Thyroid gland (tissue), 4 donors: ENCODE measurements around the gene ATF6. TPM values are rescaled to one million over a fixed set of nuclear protein-coding genes. Genes with fewer than 3 reads are reported as not detected.

Experiments used
- DNase-seq, 2 donors: peaks; one replicate each; pipeline ENCODE4 v3.0.0-alpha.2; 2019
- H3K27ac ChIP-seq, 3 donors: fragments of 200-600 bp; sonication (generic); 1 replicate in 2 of 3; 2 replicates in 1 of 3; pipeline ENCODE4 v1.5.1; 2016 to 2019; ENCODE audit warnings: mild to moderate bottlenecking in 1 of 3, moderate library complexity in 1 of 3
- H3K27me3 ChIP-seq: fragments of 200-600 bp; sonication (generic); one replicate; pipeline ENCODE4 v1.5.1; 2019
- H3K36me3 ChIP-seq, 2 donors: fragments of 200-600 bp; sonication (generic); one replicate each; pipeline ENCODE4 v1.5.1; 2016 to 2019
- H3K4me1 ChIP-seq, 2 donors: fragments of 200-600 bp; sonication (generic); one replicate each; pipeline ENCODE4 v1.5.1; 2017 to 2019
- H3K4me3 ChIP-seq, 3 donors: fragments of 200-600 bp; sonication (generic); replicated peaks in 1 of 3; 1 replicate in 2 of 3; 2 replicates in 1 of 3; pipeline ENCODE4 v1.5.1; 2016; ENCODE audit warnings: mild to moderate bottlenecking in 1 of 3
- H3K9me3 ChIP-seq: fragments of 200-600 bp; sonication (generic); one replicate; pipeline ENCODE4 v1.5.1; 2017
- POLR2A ChIP-seq, 2 donors: fragments of 450-650 bp; IDR thresholded peaks; one replicate each; pipeline ENCODE4 v1.6.1; 2017; ENCODE audit warnings: antibody characterized with exemption in 2 of 2, mild to moderate bottlenecking in 2 of 2, moderate library complexity in 1 of 2
- WGBS, 2 donors: methylation state at CpG; one replicate each; pipeline ENCODE4 v1.1.5; 2017; 5-methylcytosine and 5-hydroxymethylcytosine counted together
- intact Hi-C: fragments of 100-400 bp; cut with DNase I; formaldehyde crosslinking; loops from one replicate; pipeline ENCODE4 v1.15.1; 2023
- total RNA-seq, 4 donors: library from RNA; depleted of rRNA; stranded (reverse); fragments of >200 nt; gene quantifications; one replicate each; pipeline ENCODE4 v1.2.3, GENCODE V29; 2016
- TF ChIP-seq, protein P1 (sequence below), 6 experiments: fragments of 200-600 bp in 3 of 6; fragments of 450-650 bp in 3 of 6; sonication (generic) in 3 of 6; IDR thresholded peaks; one replicate each; pipeline ENCODE4 v1.5.1; 2016 to 2019; ENCODE audit warnings: antibody characterized with exemption in 6 of 6, mild to moderate bottlenecking in 2 of 6, inconsistent platforms in 1 of 6, moderate library complexity in 1 of 6

The ATF6 gene
- total RNA-seq, 4 donors from 2014 or later, result 35.8 to 45.6 (median 38.7) TPM

DNA sequence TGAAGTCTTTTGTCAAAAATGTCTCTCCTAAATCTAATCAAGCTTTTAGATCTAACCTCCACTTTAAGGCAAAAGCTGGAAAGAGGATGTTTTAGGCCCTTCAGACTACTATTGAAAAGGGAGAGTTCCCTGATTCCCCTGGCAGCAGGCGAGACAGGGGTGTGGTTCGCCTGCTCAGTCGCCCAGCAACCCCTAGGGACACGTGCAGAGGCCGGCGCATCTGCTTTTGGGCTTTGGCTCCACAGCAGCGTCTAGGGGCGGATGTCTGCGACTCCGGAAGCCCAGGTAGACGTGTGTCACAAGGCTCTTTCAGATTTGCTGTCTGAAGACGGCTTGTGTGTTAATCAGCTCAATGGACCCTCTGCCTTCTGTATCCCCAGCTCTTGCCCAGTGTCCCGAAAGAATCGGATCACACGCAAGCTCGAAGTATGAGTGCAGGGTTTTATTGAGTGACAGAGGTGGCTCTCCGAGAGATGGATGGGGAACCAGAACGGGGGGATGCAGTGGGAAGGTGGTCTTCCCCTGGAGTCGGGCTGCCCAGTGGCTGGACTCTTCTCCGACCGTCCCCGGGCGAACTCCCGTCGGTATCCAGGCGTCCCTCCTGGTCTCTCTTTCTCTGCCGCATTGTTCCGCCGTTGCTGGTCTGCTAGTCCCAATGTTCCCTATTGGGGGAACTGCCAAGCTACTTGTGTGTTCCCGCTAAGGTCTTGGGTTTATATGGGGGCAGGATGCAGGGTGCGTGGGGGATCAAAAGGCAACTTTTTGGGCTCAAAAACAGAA, 212.1 kb downstream of the ATF6 start:
- no peak for TF ChIP-seq POLR2A (IDR thresholded peaks at IDR 0.05)
- TF ChIP-seq, protein P1, sequence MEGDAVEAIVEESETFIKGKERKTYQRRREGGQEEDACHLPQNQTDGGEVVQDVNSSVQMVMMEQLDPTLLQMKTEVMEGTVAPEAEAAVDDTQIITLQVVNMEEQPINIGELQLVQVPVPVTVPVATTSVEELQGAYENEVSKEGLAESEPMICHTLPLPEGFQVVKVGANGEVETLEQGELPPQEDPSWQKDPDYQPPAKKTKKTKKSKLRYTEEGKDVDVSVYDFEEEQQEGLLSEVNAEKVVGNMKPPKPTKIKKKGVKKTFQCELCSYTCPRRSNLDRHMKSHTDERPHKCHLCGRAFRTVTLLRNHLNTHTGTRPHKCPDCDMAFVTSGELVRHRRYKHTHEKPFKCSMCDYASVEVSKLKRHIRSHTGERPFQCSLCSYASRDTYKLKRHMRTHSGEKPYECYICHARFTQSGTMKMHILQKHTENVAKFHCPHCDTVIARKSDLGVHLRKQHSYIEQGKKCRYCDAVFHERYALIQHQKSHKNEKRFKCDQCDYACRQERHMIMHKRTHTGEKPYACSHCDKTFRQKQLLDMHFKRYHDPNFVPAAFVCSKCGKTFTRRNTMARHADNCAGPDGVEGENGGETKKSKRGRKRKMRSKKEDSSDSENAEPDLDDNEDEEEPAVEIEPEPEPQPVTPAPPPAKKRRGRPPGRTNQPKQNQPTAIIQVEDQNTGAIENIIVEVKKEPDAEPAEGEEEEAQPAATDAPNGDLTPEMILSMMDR (IDR thresholded peaks at IDR 0.05), result no peak
- Histone ChIP-seq H3K36me3 (no peaks in the 10 kb centered on the region), H3K9me3 (no peaks in the 10 kb centered on the region), H3K27ac (no peak overlapping the region), H3K4me1 (peaks cover 0 to 7% of the 10 kb centered on the region in 2 donors), H3K4me3 (no peak overlapping the region), H3K27me3 (no peaks in the 10 kb centered on the region)
- 93 to 94% methylated on average over 30 to 31 of the region's 31 CpGs for WGBS, 2 donors
- intact Hi-C loops, result no loop called here
- DNase-seq, result no peak

DNA sequence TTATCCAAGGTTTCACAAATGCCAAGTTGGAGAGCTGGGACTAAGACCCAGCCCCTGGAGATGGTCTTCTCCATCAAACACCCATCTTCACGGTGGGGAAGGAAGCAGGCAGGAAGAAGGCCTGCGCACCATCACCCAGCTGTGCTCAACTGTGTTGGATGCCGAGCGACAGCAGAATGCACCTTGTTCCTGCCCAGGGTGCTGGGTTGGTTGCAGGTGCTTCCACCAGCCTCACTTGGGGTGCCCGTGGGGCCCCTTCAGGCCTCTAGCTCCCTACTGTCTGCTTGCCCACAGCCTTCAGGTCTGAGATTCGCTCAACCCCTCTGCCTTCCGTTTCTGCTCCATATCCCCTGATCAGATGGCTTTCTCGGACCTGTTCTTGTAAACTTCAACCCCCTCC, 215.0 kb downstream of the ATF6 start:
- no peak for DNase-seq
- H3K9me3 ChIP-seq, result no peaks in the 10 kb centered on the region
- no peaks in the 10 kb centered on the region for H3K36me3 ChIP-seq
- H3K4me3 ChIP-seq, result no peak overlapping the region
- no peak overlapping the region for H3K27ac ChIP-seq
- 92 to 93% methylated on average over 8 of the region's 8 CpGs for WGBS, 2 donors
- no peaks in the 10 kb centered on the region for H3K4me1 ChIP-seq
- no peaks in the 10 kb centered on the region for H3K27me3 ChIP-seq
- no peak for TF ChIP-seq POLR2A (IDR thresholded peaks at IDR 0.05)
- TF ChIP-seq, protein P1 (IDR thresholded peaks at IDR 0.05), result no peak
- intact Hi-C loops, result no loop called here

DNA sequence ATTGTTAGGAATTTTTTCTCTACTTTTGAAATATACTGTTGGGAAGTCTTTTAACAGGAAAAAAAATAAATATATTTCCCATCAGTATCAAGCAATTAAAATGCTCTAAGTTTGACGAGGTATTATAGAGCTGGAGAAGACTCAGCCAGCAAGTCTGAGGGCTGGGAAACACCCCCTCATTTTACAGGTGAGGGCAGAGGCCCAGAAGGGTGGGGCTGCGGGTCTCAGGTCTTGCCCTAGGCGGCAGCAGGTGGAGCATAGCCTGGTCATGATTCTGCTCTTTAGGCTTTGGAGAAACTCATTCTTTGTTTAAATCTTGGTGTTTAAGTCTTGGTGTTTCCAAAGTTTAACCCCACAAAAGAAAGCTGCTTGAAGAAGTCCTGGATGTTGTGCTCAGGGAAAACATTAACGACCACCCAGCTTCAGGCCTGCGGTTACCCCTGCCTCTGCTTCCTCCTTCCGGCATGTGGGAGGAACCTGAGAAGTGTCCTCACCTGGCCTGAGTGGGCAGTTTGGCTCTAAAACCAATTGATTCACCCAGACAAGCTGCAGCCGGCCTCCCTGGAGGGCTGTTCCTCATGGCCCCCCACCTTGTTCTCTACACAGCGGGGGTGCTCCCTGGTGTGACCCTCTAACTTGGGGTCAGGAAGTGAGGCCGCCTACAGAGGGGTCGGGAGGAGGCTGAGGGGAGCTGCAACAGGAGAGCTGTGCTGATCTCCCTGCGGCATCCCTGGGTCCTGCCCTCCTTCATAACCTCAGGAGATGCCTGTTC, 215.8 kb downstream of the ATF6 start:
- Histone ChIP-seq H3K4me1 (no peaks in the 10 kb centered on the region), H3K27ac (no peak overlapping the region), H3K9me3 (no peaks in the 10 kb centered on the region), H3K27me3 (no peaks in the 10 kb centered on the region), H3K36me3 (no peaks in the 10 kb centered on the region), H3K4me3 (no peak overlapping the region)
- DNase-seq, result no peak
- WGBS, 2 donors, result 81 to 85% methylated on average over 11 of the region's 11 CpGs
- intact Hi-C loops, result no loop called here
- TF ChIP-seq, protein P1 (IDR thresholded peaks at IDR 0.05), result no peak
- no peak for TF ChIP-seq POLR2A (IDR thresholded peaks at IDR 0.05)

DNA sequence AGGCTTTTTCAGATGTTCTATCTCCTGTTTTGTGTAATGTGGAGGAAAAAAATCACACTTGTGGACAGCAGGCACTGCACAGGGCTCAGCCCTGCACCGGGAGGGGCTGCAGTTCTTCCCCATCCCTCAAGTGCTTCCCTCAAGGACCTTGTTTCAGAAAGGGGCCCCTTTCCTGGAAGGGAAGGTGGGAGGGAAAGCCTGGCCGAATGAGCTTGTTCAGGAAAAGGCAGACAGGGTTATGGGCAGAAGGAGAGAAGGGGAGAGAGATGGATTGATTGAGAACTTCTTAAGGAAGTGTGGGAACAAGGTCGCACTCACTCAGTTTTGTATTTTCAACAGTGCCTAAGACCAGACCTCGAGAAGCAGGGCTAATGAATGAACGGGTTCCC, 216.4 kb downstream of the ATF6 start:
- no peak for DNase-seq
- intact Hi-C loops, result no loop called here
- no peaks in the 10 kb centered on the region for H3K4me1 ChIP-seq
- no peaks in the 10 kb centered on the region for H3K36me3 ChIP-seq
- H3K4me3 ChIP-seq, result no peak overlapping the region
- no peaks in the 10 kb centered on the region for H3K27me3 ChIP-seq
- no peaks in the 10 kb centered on the region for H3K9me3 ChIP-seq
- 37 to 44% methylated on average over 5 of the region's 5 CpGs for WGBS, 2 donors
- TF ChIP-seq POLR2A (IDR thresholded peaks at IDR 0.05), result no peak
- TF ChIP-seq, protein P1 (IDR thresholded peaks at IDR 0.05), result no peak
- no peak overlapping the region for H3K27ac ChIP-seq

DNA sequence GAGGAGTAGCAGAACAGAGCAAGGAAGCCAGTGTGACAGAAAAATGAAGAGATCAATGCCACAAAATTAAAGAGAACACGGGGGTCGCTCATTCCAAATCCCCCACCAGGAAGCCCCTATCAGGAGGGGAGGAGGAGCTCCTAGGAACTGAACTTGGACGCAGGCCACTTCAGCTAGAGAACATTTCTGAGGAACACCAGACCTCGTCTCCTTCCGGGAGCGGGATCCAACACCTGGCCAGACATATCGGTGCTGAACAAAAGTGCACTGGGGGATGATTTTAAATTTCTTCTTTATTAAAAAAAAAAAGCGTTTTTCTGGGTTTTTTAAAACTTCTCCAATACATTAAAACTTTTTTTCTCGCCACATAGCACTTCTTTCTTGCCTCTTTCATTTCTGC, 216.8 kb downstream of the ATF6 start:
- TF ChIP-seq, protein P1 (IDR thresholded peaks at IDR 0.05), result no peak
- TF ChIP-seq POLR2A (IDR thresholded peaks at IDR 0.05), result no peak
- no peak overlapping the region for H3K4me3 ChIP-seq
- intact Hi-C loops, result no loop called here
- no peaks in the 10 kb centered on the region for H3K4me1 ChIP-seq
- H3K9me3 ChIP-seq, result no peaks in the 10 kb centered on the region
- no peaks in the 10 kb centered on the region for H3K36me3 ChIP-seq
- no peaks in the 10 kb centered on the region for H3K27me3 ChIP-seq
- WGBS, 2 donors, result 65 to 70% methylated on average over 9 of the region's 9 CpGs
- H3K27ac ChIP-seq, result no peak overlapping the region
- DNase-seq, result no peak
